Stimulated activated CD4-positive, alpha-beta T cell treated with anti-CD3 and anti-CD28 coated beads, TNF-alpha, amount 100 ng/mL, for 4 hours (primary cell): ENCODE results near the gene ZCCHC14.
"Not testable (repeated sequence)": the region's sequence is repeated elsewhere in the genome, so short reads cannot be mapped to it uniquely, and the experiment has no call there.

Experiments
- DNase-seq, 3 experiments: peaks; one replicate each; pipeline ENCODE4 v3.0.0-alpha.2; 2020; ENCODE audit warnings: low read depth in 3 of 3

ZCCHC14 gene

GRCh38 chr16:87524407-87524806, 31.6 kb upstream of the ZCCHC14 start:
- no peak for DNase-seq

DNA sequence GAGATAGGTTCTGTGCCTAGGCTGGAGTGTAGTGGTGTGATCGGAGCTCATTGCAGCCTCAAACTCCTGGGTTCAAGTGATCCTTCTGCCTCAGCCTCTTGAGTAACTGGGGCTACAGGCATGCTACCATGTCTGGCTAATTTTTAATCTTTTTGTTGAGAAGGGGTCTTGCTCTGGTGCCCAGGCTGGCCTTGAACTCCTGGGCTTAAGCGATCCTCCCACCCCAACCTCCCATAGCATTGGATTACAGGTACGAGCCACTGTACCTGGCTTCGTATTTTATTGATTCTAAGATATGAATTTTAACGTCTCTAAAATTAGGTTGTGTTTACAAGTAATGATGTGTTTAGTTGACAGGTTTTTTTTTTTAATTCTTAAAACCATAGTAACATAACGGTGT, 30.8 kb upstream of the ZCCHC14 start:
- DNase-seq = not testable (repeated sequence)

DNA sequence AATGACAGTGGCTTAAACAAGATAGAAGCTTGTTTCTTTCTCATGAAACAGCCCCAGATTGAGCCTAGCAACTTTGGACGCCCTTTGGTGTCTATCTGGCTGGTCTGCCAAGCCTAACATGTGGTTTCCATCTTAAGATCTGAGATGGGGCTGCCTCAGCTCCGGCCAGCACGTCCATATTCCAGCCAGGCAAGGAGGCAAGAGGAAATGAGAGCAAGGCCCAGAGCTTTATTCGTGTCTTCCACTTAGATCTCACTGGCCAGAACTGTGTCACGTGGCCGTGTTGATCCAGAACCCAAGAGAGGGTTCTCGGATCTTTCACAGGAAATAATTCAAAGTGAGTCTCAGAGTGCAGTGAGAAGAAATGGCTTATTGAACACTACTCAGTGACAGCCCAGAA, 28.9 kb upstream of the ZCCHC14 start:
- not testable (repeated sequence) for DNase-seq

- DNase-seq = not testable (repeated sequence)
Observed at GRCh38 chr16:87519170-87519569, 26.3 kb upstream of the ZCCHC14 start.

- DNase-seq = not testable (repeated sequence)
Observed at GRCh38 chr16:87518430-87519051, 25.7 kb upstream of the ZCCHC14 start.

DNA sequence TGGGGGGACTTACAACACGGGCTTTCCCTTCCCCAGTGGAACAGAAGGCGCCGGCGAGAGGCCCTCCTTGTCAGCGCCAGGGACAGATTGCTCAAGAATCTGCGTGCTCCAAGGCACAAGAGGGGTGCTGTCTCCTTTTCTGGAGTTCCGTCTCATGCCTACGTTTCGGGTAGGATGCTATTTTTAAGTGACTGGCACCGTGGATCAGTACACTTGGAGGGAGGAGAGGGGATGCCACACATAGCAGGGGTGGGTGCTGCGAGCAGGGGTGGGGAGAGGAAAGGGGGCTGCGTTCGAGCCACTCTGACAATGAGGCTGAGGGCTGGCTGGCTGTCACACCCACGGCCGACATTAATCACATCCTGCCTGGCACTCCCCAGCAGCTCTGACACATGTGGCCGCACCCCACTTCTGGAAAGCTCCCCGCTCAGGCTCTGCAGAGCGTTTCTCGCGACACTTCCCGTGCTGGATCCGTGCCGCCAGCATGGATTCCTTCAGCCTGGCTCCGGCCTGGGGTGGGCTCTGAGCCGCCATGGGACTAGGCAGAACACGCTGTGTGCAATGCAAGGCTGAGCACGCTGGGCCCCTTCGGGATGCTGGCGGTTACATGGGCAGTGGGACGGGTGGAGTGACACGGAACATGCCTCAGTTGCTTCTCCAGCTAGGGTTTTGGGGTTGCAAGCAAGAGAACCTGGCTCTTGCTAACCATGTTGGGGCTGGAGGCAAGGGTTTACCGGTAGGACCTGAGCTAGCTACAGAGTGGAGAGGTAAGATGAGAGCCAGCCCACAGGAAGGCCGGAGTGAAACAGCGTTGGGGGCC, 25.0 kb upstream of the ZCCHC14 start:
- DNase-seq = not testable (repeated sequence)

- DNase-seq = no peak
Observed at GRCh38 chr16:87516361-87516760, 23.5 kb upstream of the ZCCHC14 start.

GRCh38 chr16:87515475-87516330, 22.9 kb upstream of the ZCCHC14 start:
- DNase-seq = no peak

GRCh38 chr16:87509778-87510177, 17.0 kb upstream of the ZCCHC14 start:
- DNase-seq = not testable (repeated sequence)

GRCh38 chr16:87507351-87508069, 14.7 kb upstream of the ZCCHC14 start:
- no peak for DNase-seq

DNA sequence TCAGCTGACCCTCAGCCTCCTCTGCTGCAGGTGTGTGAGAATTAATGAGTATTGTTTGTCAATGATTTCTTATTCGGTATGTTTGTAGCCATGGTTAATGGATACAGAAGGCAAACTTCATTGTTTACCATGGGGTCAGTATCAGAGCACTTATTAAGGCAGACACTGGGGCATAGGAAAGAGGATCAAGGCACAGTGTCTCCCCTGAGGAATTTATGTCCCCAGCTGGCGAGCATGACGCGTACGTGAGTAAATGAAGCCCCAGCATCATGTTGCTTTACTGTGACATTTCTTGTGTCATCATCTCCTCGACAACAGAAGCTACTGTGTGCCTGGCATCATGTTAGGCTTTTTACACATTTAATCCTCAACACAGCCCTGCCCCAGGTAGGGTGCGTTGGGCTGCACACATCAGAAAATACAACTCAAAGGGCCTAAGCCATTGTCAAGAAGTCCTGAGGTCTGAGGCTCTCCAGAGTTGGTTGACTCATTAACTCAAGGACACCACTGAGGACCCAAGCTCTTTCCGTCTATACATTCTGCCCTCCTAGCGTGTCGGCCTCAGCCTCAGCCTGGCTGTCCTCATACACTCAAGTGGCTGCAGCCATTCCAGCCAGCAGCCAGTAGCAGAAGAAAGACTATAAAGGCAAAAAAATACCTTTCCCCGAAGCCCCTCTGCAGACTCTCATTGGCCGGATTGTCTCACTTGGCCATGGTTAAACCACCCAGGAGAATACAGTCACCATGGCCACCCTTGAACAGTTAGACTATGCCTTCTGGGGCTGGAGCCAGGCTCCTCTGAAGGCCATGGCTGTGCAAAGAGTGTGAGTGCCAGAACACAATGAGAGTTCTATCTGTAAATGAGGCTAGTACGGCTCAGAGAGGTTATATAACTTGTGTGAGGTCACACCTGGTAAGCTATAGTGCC, 13.9 kb upstream of the ZCCHC14 start:
- DNase-seq = no peak

- no peak for DNase-seq
Observed at GRCh38 chr16:87505834-87506233, 13.0 kb upstream of the ZCCHC14 start.

- DNase-seq = not testable (repeated sequence)
Observed at GRCh38 chr16:87503232-87503937, 10.6 kb upstream of the ZCCHC14 start.

- no peak for DNase-seq
Observed at GRCh38 chr16:87502308-87502969, 9.6 kb upstream of the ZCCHC14 start.

DNA sequence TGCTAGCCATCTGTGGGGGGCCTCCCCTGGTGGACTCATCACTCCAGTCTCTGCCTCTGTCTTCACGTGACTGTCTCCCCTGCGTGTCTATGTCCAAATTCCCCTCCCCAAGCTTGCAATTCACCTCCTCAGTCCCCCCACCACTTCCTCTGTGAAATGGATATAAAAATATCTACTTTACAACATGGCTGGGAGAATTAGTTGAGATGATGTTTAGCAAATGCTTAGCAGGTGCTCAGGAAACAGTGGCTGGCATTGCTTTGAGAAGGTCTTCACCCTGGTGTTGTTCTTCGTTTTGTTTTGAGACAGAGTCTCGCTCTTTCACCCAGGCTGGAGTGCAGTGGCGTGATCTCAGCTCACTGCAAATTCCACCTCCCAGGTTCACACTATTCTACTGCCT, 8.3 kb upstream of the ZCCHC14 start:
- DNase-seq = no peak

DNA sequence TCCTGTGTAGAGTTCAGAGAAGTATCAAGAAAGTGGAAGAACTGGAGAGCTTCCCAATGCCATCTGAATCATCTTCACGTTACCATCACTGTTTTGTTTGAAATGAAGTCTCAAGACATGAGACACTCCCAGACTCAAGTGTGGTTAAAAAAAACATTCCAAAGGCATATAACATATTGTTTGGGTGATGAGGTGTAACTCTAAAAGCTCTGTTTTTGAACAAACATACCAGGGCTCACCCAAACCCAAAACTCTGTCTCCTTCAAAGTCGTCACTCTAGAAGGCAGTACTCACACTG, 6.3 kb upstream of the ZCCHC14 start:
- DNase-seq = no peak

DNA sequence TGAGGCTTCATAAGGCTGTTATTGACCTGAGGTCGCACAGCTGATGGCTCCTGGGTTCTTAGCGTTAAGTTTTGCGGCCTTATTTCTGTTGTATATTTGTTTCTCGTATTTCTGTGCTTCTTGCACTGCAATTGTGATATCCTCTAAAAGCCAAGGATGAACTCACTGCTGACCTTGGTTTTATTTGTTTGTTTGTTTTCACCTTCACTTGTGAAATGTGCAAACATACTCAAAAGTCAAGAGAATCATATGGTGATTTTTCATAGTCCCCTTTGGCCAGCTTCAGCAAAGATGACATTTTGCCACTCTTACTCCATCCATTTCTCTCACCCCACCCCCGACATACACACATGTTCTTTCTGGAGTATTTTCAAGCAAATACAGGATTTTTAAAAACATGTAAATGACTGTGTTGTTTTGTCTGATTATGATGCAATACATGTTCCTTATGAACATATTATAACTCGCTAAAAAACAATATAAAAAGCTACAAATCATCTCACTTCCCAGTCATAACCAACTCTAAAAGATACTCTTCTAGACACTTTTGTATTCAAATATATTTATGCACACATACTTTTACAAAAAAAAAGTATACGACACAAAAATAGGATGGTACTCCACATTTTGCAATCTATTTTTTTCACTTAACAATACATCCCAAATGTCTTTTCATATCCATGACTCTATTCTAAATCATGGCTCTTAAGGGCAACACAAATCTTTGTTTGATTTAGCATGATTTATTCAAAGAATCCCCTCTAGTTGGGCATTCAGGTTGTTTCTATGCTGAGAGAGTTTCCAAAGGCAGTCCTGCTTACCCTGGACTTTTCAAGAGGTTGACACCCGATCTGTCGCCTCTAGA, 5.7 kb upstream of the ZCCHC14 start:
- DNase-seq = no peak

GRCh38 chr16:87497767-87498290, 5.0 kb upstream of the ZCCHC14 start:
- DNase-seq = not testable (repeated sequence)
